HG03097 (cell line): ENCODE data around the gene AADACL4.
"Not testable (repeated sequence)": the region's sequence is repeated elsewhere in the genome, so short reads cannot be mapped to it uniquely, and the experiment has no call there.

Source experiments
- ATAC-seq: cut with Tn5 transposase; IDR thresholded peaks from one replicate; pipeline ENCODE4 v1.9.1; 2021; ENCODE audit not compliant: unreplicated experiment, low FRiP score

Gene AADACL4

DNA sequence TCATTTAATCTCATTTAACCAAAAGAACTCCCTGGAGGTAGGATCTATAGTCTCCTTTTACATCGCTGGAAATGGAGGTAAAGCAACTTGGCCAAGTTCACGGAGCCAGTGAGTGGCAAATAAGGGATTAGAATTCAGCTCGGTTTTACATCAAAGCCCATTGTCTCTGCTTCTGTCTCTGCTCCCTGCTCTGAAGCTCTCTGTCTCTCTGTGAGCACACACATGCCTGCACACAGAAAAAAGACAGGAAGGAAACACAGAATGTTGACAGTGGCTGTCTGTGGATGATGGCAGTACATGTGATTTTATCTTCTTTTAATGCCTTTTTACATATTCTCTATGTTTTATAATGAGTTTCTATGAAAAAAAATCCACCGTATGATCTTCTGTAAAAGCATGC, 17.0 kb upstream of the AADACL4 start:
- ATAC-seq = no peak

DNA sequence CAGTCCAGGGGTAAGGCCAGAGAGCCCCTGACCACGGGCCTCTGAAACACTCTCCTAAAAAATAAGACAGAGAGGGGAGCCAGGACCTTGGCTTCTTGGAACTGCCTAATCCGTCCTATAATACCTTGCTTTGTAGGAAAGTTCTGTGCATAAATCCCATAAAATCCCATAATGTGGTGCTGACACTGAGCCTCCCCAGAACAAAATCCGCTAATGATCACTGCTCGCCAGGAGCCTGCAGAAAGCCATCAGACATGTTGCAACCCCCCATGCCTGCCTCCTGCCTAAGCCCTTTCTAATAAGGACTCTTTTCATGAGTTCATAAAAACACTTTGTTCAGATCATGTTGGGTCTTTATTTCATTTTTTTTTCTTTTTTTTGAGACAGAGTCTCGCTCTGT, 16.6 kb upstream of the AADACL4 start:
- ATAC-seq = no peak

- ATAC-seq = no peak
Observed at GRCh38 chr1:12629511-12629956, 14.4 kb upstream of the AADACL4 start.

DNA sequence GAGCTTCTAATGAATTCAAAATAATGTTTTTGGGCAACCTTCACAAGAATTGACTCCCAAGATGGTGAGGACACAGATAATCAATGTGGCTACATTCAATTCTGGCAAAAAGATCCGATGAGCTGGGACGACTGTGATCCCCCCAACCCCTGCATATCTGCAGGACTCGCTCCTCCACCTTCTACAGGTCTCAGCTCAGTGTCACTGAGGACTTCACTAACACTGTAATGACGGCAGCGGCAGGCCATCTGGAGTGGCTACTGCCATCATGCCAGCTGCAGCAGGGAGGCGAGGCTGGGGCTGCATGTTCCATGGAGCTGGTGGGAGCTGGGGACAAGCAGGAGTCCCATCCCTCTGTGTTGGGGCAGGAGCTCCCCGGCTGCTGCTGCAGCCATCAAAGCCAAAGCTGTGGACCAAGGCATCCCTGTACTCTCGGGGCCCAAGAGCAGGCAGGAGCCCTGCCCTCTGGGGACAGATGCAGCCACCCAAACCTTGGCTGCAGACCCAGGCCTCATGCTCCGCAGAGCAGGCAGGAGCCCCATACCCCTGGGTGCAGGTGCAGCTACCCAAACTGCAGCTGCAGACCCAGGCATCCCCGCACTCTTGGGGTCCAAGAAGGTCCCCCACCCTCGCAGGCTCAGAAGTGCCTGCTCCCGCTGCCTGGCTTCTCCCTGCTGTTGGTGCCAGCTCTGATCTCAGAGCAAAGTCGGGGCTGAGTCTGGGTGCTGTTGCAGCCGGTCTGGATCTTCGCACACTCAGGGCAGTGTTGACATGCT, 13.7 kb upstream of the AADACL4 start:
- ATAC-seq = no peak

DNA sequence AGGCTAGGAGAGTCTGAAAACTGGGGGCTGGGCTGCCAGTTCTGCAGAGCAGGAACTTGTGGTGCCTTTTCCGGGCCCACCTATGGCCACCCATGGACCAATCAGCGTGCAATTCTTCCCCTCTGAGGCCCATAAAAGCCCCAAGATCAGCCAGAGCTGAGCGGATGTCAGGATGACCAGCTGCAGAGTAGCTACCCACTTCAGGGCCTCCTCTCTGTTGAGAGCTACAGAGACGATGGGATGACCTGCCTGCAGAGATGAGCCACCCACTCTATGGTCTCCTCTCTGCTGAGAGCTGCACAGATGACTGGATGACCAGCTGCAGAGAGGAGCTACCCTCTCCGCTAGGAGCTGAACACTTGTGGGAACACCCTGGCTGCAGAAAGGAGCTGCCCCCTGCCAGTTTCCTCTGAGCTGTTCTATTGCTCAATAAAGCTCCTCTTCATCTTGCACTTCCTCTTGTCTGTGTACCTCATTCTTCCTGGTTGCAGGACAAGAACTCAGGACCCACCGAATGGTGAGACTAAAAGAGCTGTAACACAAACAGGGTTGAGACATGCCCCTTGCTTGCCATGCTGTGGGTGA, 12.8 kb upstream of the AADACL4 start:
- no peak for ATAC-seq

DNA sequence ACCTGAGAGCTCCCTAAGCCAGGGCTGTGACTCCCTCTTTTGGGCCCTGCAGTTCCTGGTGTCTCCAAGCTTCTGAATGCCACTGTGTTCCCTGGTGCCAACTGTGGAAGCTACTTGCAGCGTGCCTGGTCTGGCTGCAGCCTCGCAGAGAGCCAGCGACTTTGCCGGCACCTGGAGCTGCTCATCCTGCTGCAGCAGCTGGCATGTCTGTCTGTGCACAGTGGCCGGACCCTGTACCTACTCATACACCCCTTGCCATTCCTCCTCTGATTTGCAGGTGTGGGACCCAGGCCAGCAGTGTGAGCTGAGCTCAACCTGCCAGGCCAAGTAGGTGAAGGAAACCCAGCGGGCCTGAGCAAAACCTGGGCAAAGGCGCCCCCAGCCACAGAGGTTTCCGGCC, 12.3 kb upstream of the AADACL4 start:
- no peak for ATAC-seq

DNA sequence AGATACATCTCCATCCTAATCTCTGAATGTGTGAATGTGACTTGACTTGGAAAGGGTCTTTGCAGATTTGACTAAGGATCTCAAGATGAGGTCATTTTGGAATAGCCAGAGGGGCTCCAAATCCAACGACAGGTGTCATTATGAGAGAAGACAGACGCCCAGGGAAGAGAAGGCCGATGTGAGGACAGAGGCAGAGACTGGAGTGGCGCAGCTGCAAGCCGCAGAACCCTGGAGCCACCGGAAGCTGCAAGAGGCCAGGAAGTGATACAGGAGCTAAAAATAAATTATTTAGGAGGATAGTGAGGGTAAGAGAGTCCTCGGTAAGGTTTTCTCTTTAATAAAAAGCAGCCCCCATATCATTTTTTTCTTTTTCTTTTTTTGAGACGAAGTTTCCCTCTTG, 9.7 kb upstream of the AADACL4 start:
- ATAC-seq = no peak

- no peak for ATAC-seq
Observed at GRCh38 chr1:12634696-12635202, 9.1 kb upstream of the AADACL4 start.

GRCh38 chr1:12636098-12636950, 7.6 kb upstream of the AADACL4 start:
- ATAC-seq = no peak

- no peak for ATAC-seq
Observed at GRCh38 chr1:12637693-12638092, 6.2 kb upstream of the AADACL4 start.

DNA sequence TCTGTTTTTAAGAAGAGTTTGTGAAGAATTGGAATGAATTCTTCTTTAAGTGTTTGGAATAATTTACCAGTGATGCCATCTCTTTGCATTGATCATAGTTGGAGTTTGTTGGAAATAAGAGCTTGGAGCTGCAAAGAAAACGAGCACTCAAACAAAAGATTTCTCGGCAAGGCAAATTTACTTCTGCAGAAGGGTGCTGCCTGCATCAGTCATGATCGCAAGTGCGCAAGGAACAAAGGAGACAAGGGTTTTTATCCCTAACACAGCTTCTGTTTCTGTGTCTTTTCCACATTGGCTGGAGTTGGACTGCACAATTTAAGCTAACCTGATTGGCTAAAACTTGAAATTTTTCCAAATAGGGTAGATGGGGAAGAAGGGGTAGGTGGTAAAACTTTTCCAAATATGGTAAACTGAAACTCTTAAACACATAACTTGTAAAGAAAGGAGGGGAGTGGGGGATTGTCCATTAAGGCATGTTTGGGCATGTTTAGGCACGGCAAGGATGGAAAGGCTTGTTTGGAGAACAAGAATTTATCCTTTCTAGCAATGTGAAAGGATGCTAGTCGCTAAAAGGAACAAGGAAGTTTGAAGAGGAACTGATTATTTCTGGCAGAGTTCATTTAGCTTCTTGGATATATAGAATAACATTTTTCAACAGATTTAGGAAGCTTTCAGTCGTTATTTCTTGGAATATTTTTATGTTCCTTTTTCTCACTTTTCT, 3.5 kb upstream of the AADACL4 start:
- ATAC-seq = no peak

DNA sequence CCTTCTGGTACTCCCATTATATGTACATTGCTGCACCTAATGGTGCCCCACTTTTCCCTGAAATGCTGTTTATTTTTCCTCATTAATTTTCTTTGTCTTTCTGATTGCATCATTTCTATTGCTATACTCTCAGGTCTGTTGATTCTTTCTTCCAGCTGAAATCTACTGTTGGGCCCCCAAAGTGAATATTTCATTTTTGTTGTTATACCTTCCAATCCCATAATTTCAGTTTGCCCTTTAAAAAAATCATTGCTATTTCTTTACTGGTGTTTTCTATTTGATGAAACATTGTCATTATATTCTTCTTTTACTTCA, 3.0 kb upstream of the AADACL4 start:
- ATAC-seq = no peak

DNA sequence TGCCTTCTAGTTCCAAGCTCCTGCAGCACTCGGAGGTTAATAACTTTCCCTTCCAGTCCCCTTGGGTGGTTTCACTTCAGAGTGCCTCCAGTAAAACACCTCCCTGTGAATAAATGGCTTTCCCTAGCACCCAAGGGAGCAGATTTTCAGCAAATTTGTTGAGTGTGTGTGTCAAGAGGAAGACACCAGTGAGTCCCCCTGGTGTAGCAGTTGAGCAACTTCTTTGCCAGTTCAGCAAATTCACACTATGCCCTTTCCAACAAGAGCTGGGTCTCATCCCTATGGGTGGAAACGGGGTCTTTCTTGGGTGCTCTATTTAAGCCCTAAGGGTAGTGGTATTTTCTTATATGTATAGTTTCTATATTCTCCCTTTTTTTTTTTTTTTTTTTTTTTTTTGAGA, 806 bp upstream of the AADACL4 start:
- ATAC-seq = no peak

DNA sequence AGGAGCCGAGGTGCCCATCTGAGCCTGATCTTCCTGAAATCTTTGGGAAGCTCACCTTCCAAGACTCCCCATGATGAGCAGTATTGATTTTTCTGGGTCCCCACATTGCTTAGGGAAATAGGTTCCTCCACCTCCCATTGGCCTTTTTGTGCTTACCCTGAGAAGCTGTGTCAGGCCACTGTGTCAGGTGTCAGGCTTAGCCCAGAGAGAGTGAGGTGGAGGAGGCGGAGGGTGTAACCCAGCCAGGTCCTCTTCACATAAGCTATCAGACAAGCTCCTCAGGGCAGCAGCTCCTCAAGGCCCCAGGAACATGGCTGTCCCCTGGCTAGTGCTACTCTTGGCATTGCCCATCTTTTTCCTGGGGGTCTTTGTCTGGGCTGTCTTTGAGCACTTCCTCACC, 352 bp downstream of the AADACL4 start:
- ATAC-seq = no peak

DNA sequence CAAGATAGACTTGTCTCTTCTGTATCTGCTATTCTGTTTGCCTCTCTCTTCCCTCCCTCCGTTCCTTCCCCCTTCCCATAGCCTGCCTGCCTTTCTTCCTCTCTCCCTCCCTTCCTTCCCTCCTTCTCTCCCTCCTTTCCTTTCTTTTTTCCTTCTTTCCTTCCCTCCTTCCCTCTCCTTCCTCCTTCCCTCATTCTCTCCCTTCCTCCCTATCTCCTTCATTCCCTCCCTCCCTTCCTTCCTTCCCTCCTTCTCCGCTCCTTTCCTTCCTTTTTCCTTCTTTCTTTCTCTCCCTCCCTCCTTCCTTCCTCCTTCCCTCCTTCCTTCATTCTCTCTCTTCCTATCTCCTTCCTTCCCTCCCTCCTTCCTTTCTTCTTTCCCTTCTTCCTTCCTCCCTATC, 944 bp downstream of the AADACL4 start:
- ATAC-seq = no peak

- ATAC-seq = not testable (repeated sequence)
Observed at GRCh38 chr1:12645401-12645800, 1.5 kb downstream of the AADACL4 start.

DNA sequence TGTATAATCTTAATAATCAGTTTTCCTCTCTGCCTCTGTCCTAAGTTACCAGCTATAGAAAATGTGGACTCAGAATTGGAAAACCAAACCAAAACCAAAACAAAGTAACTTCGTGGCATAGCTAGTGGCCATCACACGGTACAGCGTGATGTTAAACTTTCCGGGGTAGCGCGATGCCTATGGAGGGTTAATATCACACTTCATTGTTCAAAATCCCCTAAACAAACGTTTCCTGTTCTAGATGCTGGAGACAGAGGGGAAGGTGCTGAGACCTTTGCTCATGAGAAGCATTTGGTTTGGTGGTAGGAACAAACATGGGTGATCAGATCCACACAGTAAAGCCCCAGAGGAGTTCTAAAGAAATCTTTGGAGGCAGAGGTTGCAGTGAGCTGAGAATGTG, 4.9 kb downstream of the AADACL4 start:
- ATAC-seq = no peak

DNA sequence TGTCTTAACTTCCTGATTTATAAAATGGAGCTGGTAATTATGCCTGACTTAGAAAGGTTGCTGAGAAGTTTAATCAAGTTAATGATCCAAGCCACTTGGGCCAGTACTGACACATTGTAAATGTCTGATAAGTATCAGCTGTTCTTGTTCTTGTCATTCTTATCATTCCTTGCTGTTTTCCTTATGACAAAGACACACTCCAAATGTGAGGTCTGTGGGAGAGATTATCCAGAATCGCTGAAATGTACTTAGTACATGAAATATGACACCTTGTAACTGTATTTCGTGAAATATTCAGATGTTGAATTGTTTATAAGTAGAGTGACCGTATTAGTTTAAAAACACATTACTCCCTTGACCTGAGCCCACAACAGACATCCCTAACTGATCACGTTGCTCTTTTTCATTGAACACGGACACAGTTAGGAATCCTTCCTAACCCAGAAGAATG, 6.1 kb downstream of the AADACL4 start:
- no peak for ATAC-seq

DNA sequence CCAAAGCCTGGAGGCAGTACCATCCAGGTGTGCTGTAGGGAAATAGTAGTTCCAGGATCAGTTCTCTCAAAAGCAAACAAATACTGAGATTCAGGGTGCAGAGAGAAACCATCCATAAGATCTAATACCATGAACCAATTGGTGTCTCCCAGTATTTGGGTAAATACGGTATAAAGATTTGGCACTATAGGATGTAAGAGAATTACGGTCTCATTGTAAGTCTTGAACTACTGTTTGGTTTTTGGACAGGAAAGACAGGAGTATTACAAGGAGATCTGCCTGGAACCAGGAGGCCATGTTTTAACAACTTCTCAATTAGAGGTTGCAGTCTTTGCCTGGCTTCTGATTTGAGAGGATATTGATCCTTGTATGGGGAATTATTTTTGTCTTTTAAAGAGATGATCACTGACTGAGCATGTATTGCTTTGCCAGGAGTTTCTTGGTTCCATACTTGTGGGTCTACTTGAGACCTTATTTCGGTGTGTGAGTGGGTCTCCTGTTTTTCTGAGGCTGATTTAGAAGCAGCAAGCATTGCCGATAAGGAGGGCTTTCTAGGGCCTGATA, 10.2 kb downstream of the AADACL4 start:
- no peak for ATAC-seq

DNA sequence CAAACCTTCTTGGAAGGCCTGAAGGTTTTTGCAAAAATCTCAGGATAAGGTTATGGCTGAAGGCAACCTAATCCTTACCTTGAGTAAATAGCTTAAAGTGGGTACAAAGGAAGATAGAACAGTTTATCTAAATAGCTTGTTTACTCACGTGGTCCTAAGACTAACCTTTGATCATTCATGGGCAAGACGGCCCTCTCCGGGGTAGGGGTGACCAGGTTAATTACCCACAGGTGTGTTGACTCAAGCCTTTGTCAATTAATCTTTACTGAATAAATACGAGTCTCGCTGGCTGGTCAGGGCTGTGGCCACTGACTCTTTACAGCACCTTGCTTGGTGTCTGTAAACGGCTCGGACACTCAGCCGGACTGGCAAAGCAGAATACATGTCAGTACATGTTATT, 10.8 kb downstream of the AADACL4 start:
- ATAC-seq = no peak
